NCI-H345 (cell line): ENCODE data around the gene PDZD7.

Source experiments
- DNase-seq: peaks from one replicate; lab custom pipeline; 2025; lab: John Stamatoyannopoulos, UW

Gene PDZD7

DNA sequence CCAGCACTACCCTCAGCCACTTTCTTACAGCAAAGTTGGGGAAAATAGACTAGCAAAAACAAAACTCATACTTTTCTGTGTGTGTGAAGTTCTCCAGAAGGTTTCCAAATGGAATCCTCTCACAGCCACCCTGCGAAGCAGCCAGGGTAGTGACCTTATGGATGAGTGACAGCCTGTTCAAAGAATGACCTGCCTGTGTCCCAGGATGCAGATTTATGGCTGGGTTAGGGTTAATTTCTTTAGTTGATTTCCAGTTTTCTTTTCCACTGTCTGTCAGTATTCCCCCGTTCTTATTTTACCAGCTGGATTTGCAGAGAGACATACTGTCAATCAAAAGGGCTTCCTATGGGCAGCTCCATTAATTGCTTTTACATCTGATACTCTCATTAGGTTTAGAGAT is 64.0 kb downstream of the PDZD7 start:
- DNase-seq: no peak

DNA sequence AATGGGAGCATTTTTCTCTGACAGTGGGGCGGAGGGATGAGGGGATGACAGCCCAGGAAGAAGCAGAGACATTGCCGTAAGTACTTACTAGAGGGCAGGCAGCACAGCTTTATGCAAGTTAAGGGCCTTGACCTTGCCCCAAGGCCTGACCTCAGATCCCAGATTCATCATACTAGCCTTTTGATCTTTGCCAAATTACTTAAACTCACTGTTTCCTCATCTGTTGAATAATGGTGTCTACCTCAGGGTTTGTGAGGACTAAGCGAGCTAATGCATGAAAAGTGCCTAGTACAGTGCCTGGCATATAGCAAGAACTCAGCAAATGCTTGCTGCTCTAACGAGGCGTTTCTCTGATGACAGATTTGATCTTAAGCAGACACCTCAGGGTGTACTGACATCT is 65.1 kb downstream of the PDZD7 start:
- DNase-seq: no peak

DNA sequence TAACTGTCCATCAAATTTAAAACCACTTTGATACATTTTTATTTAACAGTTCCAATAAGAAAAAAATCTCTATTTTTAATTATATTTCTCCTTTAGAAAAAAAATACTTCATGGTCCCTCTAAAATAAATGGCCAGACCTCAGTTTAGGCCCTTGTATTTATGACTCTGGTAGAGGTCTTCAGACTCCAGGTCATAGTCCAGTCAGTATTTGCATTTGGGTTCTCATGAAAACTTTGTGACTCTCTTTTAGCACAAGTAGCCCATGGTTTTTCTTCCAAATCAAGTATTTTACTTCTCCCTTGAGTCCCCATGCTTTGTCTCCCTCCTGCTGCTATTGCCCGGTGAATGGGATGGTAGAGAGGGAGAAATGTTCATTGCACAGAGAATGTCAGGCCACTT is 67.1 kb downstream of the PDZD7 start:
- no peak for DNase-seq

DNA sequence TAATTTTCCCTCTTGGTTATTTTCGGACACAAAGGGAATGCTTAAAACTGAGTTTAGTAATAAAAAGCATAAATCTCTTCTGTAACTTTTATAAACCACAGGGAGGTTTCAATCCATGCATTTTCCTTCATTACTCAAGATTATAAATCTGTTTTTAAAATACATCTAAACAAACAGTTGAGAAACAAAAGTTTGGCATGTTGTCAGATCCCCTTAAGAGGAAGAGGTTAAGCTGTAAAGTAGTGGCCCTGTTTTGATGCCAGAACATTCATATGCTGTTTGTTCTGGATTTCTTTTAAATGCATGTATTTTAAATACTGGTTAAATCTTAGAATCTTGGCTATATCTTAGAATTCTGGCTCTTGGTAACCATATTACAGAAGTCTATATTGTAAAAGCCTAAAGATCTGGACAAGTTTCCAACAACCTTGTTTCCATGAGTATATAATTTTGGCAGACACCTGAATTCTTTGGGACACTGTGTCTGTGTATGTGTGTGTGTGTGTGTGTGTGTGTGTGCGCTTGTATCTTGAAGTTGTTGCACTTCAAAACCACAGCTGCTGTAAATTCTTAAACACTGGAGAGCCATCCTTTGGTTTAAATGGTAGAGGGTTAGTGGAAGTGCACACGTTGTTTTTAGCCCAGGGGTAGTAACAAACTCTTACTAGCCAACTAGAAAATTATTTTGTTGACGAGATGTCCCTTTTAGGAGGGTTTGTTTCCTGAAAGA is 68.4 kb downstream of the PDZD7 start:
- DNase-seq: no peak

DNA sequence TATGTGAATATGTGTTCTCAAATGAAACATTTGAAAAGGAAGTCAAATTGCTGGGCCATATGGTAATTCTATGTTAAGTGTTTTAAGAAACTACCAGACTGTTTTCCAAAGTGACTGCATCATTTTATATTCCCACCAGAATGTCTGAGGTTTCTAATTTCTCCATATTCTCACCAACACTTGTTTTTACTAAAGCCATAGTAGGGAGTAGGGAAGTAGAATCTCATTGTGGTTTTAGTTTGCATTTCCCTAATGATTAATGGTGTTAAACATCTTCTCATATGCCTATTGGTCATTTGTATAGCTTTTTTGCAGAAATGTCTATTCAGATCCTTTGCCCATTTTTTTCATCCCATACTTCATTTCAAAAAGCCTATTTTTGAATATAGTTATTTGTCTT is 70.7 kb downstream of the PDZD7 start:
- no peak for DNase-seq
